ENCODE data around the gene GDPD1.

DNA sequence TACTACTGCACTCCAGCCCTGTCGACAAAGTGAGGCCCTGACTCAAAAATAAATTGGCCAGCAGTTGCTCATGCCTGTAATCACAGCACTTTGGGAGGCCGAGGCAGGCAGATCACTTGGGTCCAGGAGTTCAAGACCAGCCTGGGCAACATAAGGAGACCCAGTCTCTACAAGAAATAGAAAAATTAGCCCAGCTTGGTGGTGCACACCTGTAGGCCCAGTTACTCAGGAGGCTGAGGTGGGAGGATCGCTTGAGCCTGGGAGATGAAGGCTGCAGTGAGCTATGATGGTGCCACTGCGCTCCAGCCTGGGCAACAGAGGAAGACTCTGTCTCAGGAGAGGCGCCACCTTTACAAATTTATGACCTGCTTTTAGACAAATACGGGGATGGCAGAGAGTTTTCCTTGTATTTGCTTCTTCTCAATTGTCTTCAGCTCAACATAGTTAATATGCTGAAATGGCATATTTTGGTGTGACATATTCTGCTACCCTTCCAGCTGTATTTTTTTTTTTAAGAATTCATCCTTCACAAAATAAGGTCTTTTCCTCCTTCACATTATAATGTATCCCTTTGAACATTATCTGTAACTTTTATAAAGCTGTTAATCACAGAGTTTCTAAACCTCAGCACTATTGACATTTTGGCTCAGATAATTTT, 90.1 kb downstream of the GDPD1 start:
- TF ChIP-seq, protein P1, sequence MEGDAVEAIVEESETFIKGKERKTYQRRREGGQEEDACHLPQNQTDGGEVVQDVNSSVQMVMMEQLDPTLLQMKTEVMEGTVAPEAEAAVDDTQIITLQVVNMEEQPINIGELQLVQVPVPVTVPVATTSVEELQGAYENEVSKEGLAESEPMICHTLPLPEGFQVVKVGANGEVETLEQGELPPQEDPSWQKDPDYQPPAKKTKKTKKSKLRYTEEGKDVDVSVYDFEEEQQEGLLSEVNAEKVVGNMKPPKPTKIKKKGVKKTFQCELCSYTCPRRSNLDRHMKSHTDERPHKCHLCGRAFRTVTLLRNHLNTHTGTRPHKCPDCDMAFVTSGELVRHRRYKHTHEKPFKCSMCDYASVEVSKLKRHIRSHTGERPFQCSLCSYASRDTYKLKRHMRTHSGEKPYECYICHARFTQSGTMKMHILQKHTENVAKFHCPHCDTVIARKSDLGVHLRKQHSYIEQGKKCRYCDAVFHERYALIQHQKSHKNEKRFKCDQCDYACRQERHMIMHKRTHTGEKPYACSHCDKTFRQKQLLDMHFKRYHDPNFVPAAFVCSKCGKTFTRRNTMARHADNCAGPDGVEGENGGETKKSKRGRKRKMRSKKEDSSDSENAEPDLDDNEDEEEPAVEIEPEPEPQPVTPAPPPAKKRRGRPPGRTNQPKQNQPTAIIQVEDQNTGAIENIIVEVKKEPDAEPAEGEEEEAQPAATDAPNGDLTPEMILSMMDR (conservative IDR thresholded peaks at IDR 0.05) = no peak
- no peak for TF ChIP-seq EZH2 (IDR thresholded peaks at IDR 0.05; ENCODE audit: low read depth)
